HUES48 (cell line): ENCODE data around the gene HIPK3.
"Not testable (repeated sequence)": the region's sequence is repeated elsewhere in the genome, so short reads cannot be mapped to it uniquely, and the experiment has no call there.

Source experiments
- H3K27ac ChIP-seq: one replicate; pipeline ENCODE4 v1.7.0; 2013; ENCODE audit warnings: low read depth, low read length, inconsistent platforms
- H3K27me3 ChIP-seq: 2 replicates; pipeline ENCODE4 v1.6.1; 2013; ENCODE audit warnings: mild to moderate bottlenecking, low read length; ENCODE audit not compliant: control insufficient read depth, insufficient read depth
- H3K36me3 ChIP-seq: 2 replicates; pipeline ENCODE4 v1.6.1; 2013; ENCODE audit warnings: low read length; ENCODE audit not compliant: control insufficient read depth, insufficient read depth
- H3K4me1 ChIP-seq: 2 replicates; pipeline ENCODE4 v1.6.1; 2013; ENCODE audit warnings: mild to moderate bottlenecking, low read length; ENCODE audit not compliant: control insufficient read depth, insufficient read depth
- H3K4me3 ChIP-seq: 2 replicates; pipeline ENCODE4 v1.5.1; 2013; ENCODE audit warnings: mild to moderate bottlenecking, low read depth, low read length
- H3K9ac ChIP-seq: 2 replicates; pipeline ENCODE4 v1.6.1; 2013; ENCODE audit warnings: mild to moderate bottlenecking, low read depth, low read length, moderate library complexity
- H3K9me3 ChIP-seq: 2 replicates; pipeline ENCODE4 v1.6.1; 2013; ENCODE audit warnings: low read length; ENCODE audit not compliant: control insufficient read depth, insufficient read depth

Gene HIPK3

DNA sequence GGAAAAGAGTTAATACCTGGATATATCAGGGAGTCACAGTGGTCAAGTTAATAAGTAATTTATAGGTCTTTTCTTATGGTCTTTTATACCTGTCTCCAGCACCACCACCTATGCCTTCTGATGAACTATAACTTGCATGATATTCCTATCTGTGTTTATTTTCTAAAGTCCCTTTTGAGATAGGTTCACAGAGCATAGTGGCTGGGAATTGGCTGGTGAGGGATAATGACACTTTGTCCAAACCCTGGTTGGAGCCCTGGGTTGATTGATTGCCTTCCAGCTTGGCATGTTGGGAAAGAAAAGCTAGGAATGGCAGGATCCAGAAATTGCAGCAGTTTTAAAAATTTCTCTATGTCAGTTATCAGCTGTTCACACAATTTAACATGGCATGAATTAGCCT, 23.2 kb downstream of the HIPK3 start:
- H3K27me3 ChIP-seq: no peaks in the 10 kb centered on the region
- H3K27ac ChIP-seq: no peak overlapping the region
- H3K4me3 ChIP-seq: no peak overlapping the region
- no peak overlapping the region for H3K9ac ChIP-seq
- H3K36me3 ChIP-seq: no peaks in the 10 kb centered on the region
- H3K9me3 ChIP-seq: no peaks in the 10 kb centered on the region
- no peaks in the 10 kb centered on the region for H3K4me1 ChIP-seq

DNA sequence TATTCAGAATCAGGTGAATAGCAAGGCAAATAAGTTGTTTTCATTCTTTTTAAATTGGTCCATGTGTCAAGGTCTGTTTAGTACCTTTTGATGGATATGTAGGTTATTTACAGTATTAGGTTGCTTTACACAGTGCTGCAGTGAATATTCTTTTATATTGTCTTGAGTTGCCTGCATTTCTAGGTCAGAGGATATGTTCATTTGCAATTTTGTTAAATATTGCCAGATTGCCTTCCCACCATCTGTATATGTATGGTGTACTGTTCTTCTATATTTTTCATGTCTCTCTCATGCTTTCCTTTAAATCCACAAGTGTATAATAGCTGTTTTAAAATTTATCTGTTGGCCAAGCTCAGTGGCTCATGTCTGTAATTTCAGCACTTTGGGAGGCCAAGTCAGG, 24.6 kb downstream of the HIPK3 start:
- H3K9ac ChIP-seq: no peak overlapping the region

DNA sequence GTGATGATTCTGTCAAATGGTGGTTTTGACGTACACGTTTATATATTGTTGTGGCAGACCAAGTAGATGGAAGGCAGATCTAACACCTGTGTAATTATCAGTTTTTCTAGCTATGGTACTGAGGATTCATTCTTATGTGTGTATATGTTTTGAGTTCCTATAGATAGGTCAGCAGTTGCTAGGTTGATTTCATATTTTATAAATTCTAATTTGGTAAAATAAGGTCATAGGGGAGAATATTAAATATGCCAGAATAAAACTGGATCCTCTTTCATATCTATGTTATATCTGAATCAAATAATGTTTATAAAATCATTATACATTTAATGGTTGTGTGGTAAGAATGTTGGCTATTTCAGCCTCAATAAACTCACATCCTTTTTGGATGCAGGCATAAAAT, 27.6 kb downstream of the HIPK3 start:
- Histone ChIP-seq H3K4me1 (no peaks in the 10 kb centered on the region), H3K27ac (no peak overlapping the region), H3K36me3 (peaks cover 13% of the 10 kb centered on the region)

More for the DNA sequence above, 24.6 kb downstream of the HIPK3 start:
- Histone ChIP-seq H3K27me3 (no peaks in the 10 kb centered on the region), H3K27ac (no peak overlapping the region), H3K4me1 (no peaks in the 10 kb centered on the region), H3K4me3 (no peak overlapping the region), H3K36me3 (peaks cover 4% of the 10 kb centered on the region), H3K9me3 (no peaks in the 10 kb centered on the region)

DNA sequence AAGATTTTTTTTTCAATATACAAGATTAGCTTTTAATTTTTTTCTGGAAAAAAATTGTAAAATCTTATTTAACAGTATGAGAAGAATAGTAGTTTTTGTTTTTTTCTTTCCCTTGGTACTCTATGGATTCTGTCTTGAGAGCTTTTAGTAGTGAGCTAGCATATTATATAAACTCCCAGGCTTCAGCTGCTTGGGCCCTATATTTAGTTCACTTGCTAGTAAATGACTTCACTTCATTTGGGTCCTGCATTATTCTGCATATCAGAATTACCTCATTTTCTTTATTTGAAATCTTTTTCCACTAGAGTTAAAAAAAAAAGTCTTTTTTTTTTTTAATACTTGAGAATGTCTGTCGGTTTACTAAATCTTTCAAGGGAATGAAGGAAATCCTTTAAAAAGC, 33.1 kb downstream of the HIPK3 start:
- no peak overlapping the region for H3K9ac ChIP-seq
- no peaks in the 10 kb centered on the region for H3K27me3 ChIP-seq
- H3K27ac ChIP-seq: no peak overlapping the region
- H3K9me3 ChIP-seq: no peaks in the 10 kb centered on the region
- peaks cover 13% of the 10 kb centered on the region for H3K36me3 ChIP-seq
- no peak overlapping the region for H3K4me3 ChIP-seq
- H3K4me1 ChIP-seq: no peaks in the 10 kb centered on the region

More for the DNA sequence above, 27.6 kb downstream of the HIPK3 start:
- Histone ChIP-seq H3K4me3 (no peak overlapping the region), H3K9ac (no peak overlapping the region), H3K27me3 (no peaks in the 10 kb centered on the region), H3K9me3 (no peaks in the 10 kb centered on the region)

DNA sequence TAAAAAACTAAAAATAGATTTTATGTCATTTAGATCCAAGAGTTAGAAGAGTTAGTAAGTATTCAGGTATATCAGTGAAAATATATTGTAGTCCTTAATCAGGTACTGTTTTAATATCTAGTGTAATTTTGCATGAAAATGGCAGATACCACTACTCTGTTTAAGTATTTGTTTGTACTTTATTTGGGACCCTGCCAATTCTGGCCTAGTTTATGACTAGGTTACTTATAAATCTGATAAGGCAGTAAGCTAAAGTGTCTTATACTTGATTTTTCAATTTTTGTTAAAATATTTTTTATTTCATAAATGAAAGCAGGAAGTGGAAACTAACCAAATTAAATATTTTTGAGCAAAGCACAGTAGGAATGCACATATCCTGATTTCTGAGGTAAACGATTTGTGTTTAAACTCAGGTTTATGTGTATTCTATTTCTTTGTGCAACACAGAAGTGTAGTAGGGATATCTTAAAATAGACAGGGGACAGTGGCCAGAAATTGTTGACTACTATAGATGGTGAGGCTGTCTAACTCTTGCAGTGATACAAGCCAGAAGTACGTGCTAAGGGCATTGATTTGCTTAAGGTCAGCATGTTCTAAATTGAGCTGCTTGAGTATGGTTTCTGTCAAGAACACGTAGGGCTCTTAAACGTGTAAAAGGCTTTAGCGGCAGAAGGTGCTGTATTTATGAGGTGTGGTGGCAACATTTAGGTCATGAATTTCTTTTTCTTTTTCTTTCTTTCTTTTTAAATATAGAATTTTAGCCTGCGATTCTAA, 34.0 kb downstream of the HIPK3 start:
- H3K4me1 ChIP-seq: no peaks in the 10 kb centered on the region
- no peaks in the 10 kb centered on the region for H3K9me3 ChIP-seq
- no peaks in the 10 kb centered on the region for H3K27me3 ChIP-seq
- H3K27ac ChIP-seq: no peak overlapping the region
- H3K4me3 ChIP-seq: no peak overlapping the region
- no peak overlapping the region for H3K9ac ChIP-seq
- peaks cover 13% of the 10 kb centered on the region for H3K36me3 ChIP-seq

DNA sequence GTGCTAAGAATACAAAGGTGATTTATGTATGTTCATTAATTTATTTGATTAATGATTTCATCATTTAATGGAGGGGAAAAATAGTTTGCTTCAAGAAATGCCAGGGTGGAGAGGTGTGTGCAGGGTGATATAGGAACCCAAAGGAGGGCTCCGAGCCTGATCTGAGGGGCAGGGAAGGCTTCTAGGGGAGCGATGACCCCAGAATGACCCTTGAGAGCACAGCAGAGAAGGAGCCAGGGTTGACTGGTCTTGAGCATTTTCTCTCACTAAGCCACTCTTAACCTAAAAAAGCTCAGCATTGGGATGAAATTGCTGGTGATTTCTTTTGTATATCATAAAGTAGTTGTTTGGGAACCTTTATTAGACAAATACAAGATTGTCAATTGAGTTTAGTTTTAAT, 35.1 kb downstream of the HIPK3 start:
- no peak overlapping the region for H3K4me3 ChIP-seq

DNA sequence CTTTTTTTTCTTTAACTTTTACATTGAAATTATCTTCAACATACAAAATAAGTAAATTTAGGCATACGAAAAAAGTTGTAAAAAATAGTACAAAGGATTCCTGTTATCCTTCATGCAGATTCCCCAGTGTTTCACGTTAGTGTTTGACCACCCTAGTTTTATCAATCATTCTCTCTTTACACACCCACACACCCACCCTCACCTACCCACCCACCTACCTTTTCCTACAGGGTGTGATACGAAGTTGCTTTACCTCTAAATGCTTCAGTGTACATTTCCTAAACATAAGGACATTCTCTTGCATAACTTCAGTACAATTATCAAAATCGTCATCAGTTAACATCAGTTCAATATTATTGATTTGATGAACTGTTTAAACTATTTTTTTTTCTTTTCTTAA, 37.0 kb downstream of the HIPK3 start:
- H3K27me3 ChIP-seq: no peaks in the 10 kb centered on the region
- H3K27ac ChIP-seq: no peak overlapping the region
- no peaks in the 10 kb centered on the region for H3K36me3 ChIP-seq
- no peaks in the 10 kb centered on the region for H3K9me3 ChIP-seq
- no peak overlapping the region for H3K9ac ChIP-seq
- H3K4me3 ChIP-seq: no peak overlapping the region
- no peaks in the 10 kb centered on the region for H3K4me1 ChIP-seq

More for the DNA sequence above, 35.1 kb downstream of the HIPK3 start:
- Histone ChIP-seq H3K27me3 (no peaks in the 10 kb centered on the region), H3K36me3 (peaks cover 3% of the 10 kb centered on the region; the same call in 1 of the 2 replicates), H3K9me3 (no peaks in the 10 kb centered on the region), H3K4me1 (no peaks in the 10 kb centered on the region), H3K9ac (no peak overlapping the region), H3K27ac (no peak overlapping the region)

DNA sequence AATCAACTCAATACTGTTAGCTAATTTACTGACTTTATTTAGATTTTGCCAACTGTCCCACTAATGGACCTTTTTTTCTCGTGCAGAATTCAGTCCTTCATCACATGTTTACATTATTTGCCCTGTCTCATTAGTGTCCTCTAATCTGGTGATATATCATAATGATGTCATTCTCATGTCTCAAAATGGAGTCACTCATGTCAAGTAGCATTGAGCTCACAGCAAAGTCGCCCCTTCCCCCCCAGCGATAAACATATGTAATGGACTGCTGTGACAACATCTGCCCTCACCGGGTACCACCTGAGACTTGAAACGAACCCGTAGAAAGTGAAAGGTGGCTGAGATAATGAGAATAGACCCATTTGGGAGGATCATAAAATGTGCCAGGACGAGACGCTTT, 37.6 kb downstream of the HIPK3 start:
- Histone ChIP-seq H3K9me3 (no peaks in the 10 kb centered on the region), H3K27ac (no peak overlapping the region), H3K4me3 (no peak overlapping the region), H3K4me1 (no peaks in the 10 kb centered on the region), H3K27me3 (no peaks in the 10 kb centered on the region), H3K9ac (no peak overlapping the region), H3K36me3 (no peaks in the 10 kb centered on the region)

DNA sequence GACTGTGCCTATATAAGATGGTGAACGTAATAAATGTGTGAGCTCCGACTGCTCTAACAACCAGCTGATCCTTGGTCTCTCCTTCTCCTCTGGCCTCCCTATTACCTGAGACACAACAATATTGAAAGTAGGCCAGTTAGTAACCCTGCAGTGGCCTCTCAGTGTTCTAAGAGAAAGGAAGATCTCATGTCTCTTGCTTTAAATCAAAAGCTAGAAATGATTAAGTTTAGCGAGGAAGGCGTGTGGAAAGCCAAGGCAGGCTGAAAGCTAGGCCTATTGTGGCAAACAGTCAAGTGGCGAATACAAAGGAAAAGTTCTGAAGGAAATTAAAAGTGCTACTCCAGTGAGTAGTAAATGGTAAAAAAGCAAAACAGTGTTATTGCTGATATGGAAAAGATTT, 39.5 kb downstream of the HIPK3 start:
- H3K4me1 ChIP-seq: no peaks in the 10 kb centered on the region
- no peaks in the 10 kb centered on the region for H3K9me3 ChIP-seq
- no peaks in the 10 kb centered on the region for H3K36me3 ChIP-seq
- no peak overlapping the region for H3K9ac ChIP-seq
- no peak overlapping the region for H3K4me3 ChIP-seq
- H3K27me3 ChIP-seq: no peaks in the 10 kb centered on the region
- no peak overlapping the region for H3K27ac ChIP-seq

DNA sequence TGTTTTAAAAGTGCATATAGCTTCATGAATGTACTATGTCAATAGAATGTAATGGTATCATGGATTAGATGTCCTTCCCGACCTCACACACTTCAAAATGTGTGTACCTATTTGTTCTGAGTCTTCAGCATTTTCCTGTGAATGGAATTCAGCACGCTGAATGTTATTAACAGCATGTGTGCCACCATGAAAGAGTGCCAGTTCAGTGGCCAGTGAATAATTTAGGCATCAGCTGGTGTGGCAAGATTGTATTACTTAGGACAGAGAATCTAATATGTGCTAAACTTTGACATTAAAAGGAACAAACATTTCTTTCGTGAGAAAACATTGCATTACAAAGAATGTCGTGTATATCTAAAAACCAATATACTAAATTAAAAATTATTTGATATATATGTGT, 46.4 kb downstream of the HIPK3 start:
- Histone ChIP-seq H3K4me1 (peaks cover 4% of the 10 kb centered on the region; the same call in 1 of the 2 replicates), H3K27me3 (no peaks in the 10 kb centered on the region), H3K4me3 (no peak overlapping the region), H3K9ac (no peak overlapping the region), H3K36me3 (no peaks in the 10 kb centered on the region), H3K27ac (no peak overlapping the region), H3K9me3 (no peaks in the 10 kb centered on the region)

DNA sequence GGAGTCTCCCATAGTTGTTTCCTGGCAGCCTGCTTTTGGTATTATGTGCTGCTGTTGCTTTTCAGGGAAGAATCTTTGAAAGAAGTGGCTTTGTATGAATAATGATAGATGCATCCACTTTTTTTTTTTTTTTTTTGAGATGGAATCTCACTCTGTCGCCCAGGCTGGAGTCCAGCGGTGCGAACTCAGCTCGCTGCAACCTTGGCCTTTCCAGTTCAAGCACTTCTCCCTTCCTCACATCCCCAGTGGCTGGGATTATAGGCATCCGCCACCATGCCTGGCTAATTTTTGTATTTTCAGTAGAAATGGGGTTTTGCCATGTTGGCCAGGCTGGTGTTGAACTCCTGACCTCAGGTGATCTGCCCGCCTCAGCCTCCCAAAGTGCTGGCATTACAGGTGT, 49.6 kb downstream of the HIPK3 start:
- not testable (repeated sequence) for H3K27ac ChIP-seq, H3K4me3 ChIP-seq, H3K27me3 ChIP-seq, H3K9ac ChIP-seq, H3K36me3 ChIP-seq, H3K9me3 ChIP-seq
- H3K4me1 ChIP-seq: peaks cover 19% of the 10 kb centered on the region
